HepG2 (cell line): ENCODE data around the gene FAM76A. TPM values are rescaled to one million over a fixed set of nuclear protein-coding genes. Genes with fewer than 3 reads are reported as not detected.

Source experiments
- EED ChIP-seq: sonication (generic); formaldehyde crosslinking; IDR thresholded peaks from 2 replicates; pipeline ENCODE4 v1.5.0; 2020; ENCODE audit warnings: mild to moderate bottlenecking, missing genetic modification reagents
- ERF ChIP-seq: IDR thresholded peaks from 2 replicates; pipeline ENCODE4 v1.6.1; 2018; ENCODE audit warnings: missing biosample characterization, missing genetic modification reagents
- HMG20B ChIP-seq: conservative IDR thresholded peaks from 2 replicates; pipeline ENCODE4 v1.6.1; 2016; ENCODE audit warnings: missing genetic modification reagents, missing compliant biosample characterization
- NFRKB ChIP-seq: fragments of 450-650 bp; IDR thresholded peaks from 2 replicates; pipeline ENCODE4 v1.6.1; 2017
- NR2C2 ChIP-seq: sonication (generic); formaldehyde crosslinking; IDR thresholded peaks from 2 replicates; pipeline ENCODE4 v1.4.0; 2020; ENCODE audit warnings: missing genetic modification reagents, mild to moderate bottlenecking, moderate library complexity, borderline replicate concordance
- PHF5A ChIP-seq: IDR thresholded peaks from one replicate; pipeline ENCODE4 v1.6.1; 2018; ENCODE audit warnings: low read depth, missing genetic modification reagents; ENCODE audit not compliant: unreplicated experiment
- PRPF4 ChIP-seq: fragments of 200-400 bp; formaldehyde crosslinking; IDR thresholded peaks from 2 replicates; pipeline ENCODE4 v1.6.1; 2016; ENCODE audit warnings: low read length, low read depth; ENCODE audit not compliant: poor library complexity, severe bottlenecking
- SNAPC2 ChIP-seq: sonication (generic); formaldehyde crosslinking; IDR thresholded peaks from 2 replicates; pipeline ENCODE4 v1.8.1; 2022; ENCODE audit warnings: mild to moderate bottlenecking, missing genetic modification reagents
- SOX13 ChIP-seq, 3 experiments: fragments of 450-650 bp in 1 of 3; sonication (generic) in 1 of 3; formaldehyde crosslinking in 1 of 3; IDR thresholded peaks in 2 of 3; conservative IDR thresholded peaks in 1 of 3; 2 replicates each; pipeline versions ENCODE4 v1.5.0 to v1.6.1; 2016 to 2020; ENCODE audit warnings: antibody characterized with exemption in 1 of 3, mild to moderate bottlenecking in 1 of 3, missing compliant biosample characterization in 1 of 3, missing genetic modification reagents in 1 of 3, moderate library complexity in 1 of 3
- YY1 ChIP-seq: IDR thresholded peaks from 2 replicates; pipeline ENCODE4 v1.6.1; 2011; ENCODE audit warnings: low read length, low read depth, moderate library complexity, mild to moderate bottlenecking; ENCODE audit not compliant: insufficient read depth, insufficient replicate concordance
- ZKSCAN1 ChIP-seq: fragments of 150-350 bp; IDR thresholded peaks from 2 replicates; pipeline ENCODE4 v1.6.1; 2014; ENCODE audit warnings: low read length
- ZNF30 ChIP-seq: sonication (generic); formaldehyde crosslinking; IDR thresholded peaks from 2 replicates; pipeline ENCODE4 v1.5.0; 2020; ENCODE audit warnings: mild to moderate bottlenecking, missing genetic modification reagents
- ZNF446 ChIP-seq: sonication (generic); formaldehyde crosslinking; IDR thresholded peaks from 2 replicates; pipeline ENCODE4 v1.5.0; 2020; ENCODE audit warnings: mild to moderate bottlenecking, missing genetic modification reagents
- polyA plus RNA-seq, 8 experiments: library from polyadenylated mRNA; depleted of rRNA in 3 of 8; stranded (reverse) in 7 of 8; unstranded in 1 of 8; fragments of >200 nt; fragmentation: Illumina TruSeq in 4 of 8; extraction: Trizol in 4 of 8; gene quantifications; 2 replicates each; pipeline versions ENCODE4 v1.2.1 to v1.2.3, GENCODE V29; 2011 to 2016; ENCODE audit warnings: low read depth in 4 of 8, missing spikeins in 1 of 8, mixed read lengths in 1 of 8; ENCODE audit not compliant: insufficient read depth in 1 of 8
- total RNA-seq, 5 experiments: library from RNA; depleted of rRNA; stranded (reverse); fragments of >200 nt; fragmentation: Illumina TruSeq; extraction: Trizol; gene quantifications; 2 replicates each; pipeline ENCODE4 v1.2.3, GENCODE V29; 2016; ENCODE audit warnings: low read depth in 1 of 5
- TF ChIP-seq, protein P1 (sequence below): sonication (generic); formaldehyde crosslinking; IDR thresholded peaks from 2 replicates; pipeline ENCODE4 v1.8.0; 2022; ENCODE audit warnings: low read depth, missing genetic modification reagents
- TF ChIP-seq, protein P2 (sequence below): sonication (generic); formaldehyde crosslinking; IDR thresholded peaks from 2 replicates; pipeline ENCODE4 v1.5.0; 2020; ENCODE audit warnings: mild to moderate bottlenecking, missing genetic modification reagents

The FAM76A gene
- total and polyA plus RNA-seq, 2 of the 13 experiments (the other 11 are each of a cell fraction or from before 2014, with no cell fraction given) = 4.2 to 15.7 TPM

DNA sequence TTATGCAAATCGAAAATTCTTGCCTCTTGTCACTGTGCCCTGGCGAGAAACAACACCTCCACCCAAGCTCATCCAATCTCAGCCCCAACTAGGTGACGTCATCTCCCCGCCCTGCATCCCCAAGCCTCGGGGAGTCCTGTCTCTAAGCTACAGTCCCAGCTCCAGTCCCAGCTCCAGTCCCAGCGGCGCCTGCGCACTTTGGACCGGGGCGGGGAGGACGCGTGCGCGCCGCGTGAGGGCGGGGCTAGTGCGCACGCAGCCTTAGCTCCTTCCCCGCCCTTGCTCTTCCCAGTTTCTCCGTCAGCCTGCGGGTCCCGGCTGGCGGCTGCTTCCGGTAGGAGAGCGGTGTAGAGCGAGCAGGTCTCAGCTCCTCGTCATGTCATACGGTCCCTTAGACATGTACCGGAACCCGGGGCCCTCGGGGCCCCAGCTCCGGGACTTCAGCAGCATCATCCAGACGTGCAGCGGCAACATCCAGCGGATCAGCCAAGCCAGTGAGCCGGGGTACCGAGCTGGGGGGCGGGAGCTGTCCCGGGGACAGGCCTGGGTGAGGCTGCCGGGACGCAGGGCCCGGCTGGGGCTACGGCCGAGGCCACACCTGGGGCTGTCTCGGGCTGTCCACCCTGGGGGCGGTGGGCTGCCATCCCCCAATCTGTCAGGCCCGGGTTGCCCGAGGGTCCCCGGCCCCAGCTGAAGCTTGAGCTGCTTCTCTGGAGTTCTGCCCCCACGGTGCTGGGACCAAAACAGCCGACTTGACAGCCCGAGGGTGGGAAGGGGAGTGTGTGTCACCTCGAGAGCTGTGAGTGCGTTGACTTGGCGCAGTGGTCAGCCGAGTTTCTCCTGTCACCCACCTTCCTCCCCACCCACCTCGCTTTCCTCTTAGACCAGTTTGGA is 47.4 kb downstream of the FAM76A start, which contains the start of gene STX12 (continued):
- peak; percentile 48; the same call in 1 of the 2 replicates for TF ChIP-seq ERF (CRISPR knock-in tag)
- TF ChIP-seq PHF5A = peak; percentile 12
- TF ChIP-seq, protein P1, sequence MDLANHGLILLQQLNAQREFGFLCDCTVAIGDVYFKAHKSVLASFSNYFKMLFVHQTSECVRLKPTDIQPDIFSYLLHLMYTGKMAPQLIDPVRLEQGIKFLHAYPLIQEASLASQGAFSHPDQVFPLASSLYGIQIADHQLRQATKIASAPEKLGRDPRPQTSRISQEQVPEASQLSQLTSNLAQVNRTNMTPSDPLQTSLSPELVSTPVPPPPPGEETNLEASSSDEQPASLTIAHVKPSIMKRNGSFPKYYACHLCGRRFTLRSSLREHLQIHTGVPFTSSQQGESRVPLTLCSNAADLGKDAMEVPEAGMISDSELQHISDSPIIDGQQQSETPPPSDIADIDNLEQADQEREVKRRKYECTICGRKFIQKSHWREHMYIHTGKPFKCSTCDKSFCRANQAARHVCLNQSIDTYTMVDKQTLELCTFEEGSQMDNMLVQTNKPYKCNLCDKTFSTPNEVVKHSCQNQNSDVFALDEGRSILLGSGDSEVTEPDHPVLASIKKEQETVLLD (CRISPR knock-in tag) = peak; percentile 41; the same call in 1 of the 2 replicates
- no peak for TF ChIP-seq EED
- TF ChIP-seq ZNF30 (CRISPR knock-in tag) = no peak
- no peak for TF ChIP-seq NR2C2 (CRISPR knock-in tag)
- TF ChIP-seq, protein P2, sequence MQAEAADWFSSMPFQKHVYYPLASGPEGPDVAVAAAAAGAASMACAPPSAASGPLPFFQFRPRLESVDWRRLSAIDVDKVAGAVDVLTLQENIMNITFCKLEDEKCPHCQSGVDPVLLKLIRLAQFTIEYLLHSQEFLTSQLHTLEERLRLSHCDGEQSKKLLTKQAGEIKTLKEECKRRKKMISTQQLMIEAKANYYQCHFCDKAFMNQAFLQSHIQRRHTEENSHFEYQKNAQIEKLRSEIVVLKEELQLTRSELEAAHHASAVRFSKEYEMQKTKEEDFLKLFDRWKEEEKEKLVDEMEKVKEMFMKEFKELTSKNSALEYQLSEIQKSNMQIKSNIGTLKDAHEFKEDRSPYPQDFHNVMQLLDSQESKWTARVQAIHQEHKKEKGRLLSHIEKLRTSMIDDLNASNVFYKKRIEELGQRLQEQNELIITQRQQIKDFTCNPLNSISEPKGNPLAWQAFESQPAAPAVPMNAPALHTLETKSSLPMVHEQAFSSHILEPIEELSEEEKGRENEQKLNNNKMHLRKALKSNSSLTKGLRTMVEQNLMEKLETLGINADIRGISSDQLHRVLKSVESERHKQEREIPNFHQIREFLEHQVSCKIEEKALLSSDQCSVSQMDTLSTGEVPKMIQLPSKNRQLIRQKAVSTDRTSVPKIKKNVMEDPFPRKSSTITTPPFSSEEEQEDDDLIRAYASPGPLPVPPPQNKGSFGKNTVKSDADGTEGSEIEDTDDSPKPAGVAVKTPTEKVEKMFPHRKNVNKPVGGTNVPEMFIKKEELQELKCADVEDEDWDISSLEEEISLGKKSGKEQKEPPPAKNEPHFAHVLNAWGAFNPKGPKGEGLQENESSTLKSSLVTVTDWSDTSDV = no peak
- no peak for TF ChIP-seq HMG20B (CRISPR knock-in tag)
- 0 out of 2 replicates have a peak, but pooled peaks have one; percentile 42 for TF ChIP-seq ZNF446 (CRISPR knock-in tag)
- TF ChIP-seq SNAPC2 (CRISPR knock-in tag) = no peak
- no peak for TF ChIP-seq NFRKB
- TF ChIP-seq ZKSCAN1 = no peak
- no peak for TF ChIP-seq YY1
- no peak for TF ChIP-seq PRPF4
- TF ChIP-seq SOX13 (IDR thresholded peaks at IDR 0.05) = no peak
- no peak for TF ChIP-seq SOX13 (CRISPR knock-in tag; conservative IDR thresholded peaks at IDR 0.05 in 1 of 2, IDR thresholded peaks at IDR 0.05 in 1 of 2)
